Gastrocnemius medialis (tissue), 4 donors: ENCODE data around the gene NRTN. TPM values are rescaled to one million over a fixed set of nuclear protein-coding genes. Genes with fewer than 3 reads are reported as not detected.

Experiments used
- ATAC-seq, 2 donors: fragments of 150-250 bp; one replicate each; pipeline ENCODE4 v1.9.1; 2016
- DNase-seq, 2 donors: peaks; one replicate each; pipeline ENCODE4 v3.0.0-alpha.2; 2019
- H3K27ac ChIP-seq, 4 donors: fragments of 200-600 bp; sonication (generic); 1 replicate in 1 of 4; 2 replicates in 3 of 4; pipeline ENCODE4 v1.5.1; 2016 to 2018; ENCODE audit warnings: mild to moderate bottlenecking in 2 of 4, moderate library complexity in 1 of 4
- H3K27me3 ChIP-seq, 3 donors: fragments of 200-600 bp; sonication (generic) in 2 of 3; 1 replicate in 1 of 3; 2 replicates in 2 of 3; pipeline versions ENCODE4 v1.5.1 to v1.6.0; 2016 to 2019; ENCODE audit warnings: mild to moderate bottlenecking in 1 of 3, moderate library complexity in 1 of 3
- H3K36me3 ChIP-seq, 2 donors: fragments of 200-600 bp; sonication (generic) in 1 of 2; one replicate each; pipeline ENCODE4 v1.5.1; 2017 to 2018
- H3K4me1 ChIP-seq, 2 donors: fragments of 200-600 bp; sonication (generic) in 1 of 2; one replicate each; pipeline ENCODE4 v1.5.1; 2016 to 2017; ENCODE audit warnings: mild to moderate bottlenecking in 2 of 2
- H3K4me3 ChIP-seq, 4 donors: fragments of 200-600 bp; sonication (generic) in 3 of 4; 1 replicate in 1 of 4; 2 replicates in 3 of 4; pipeline ENCODE4 v1.5.1; 2016 to 2019; ENCODE audit warnings: mild to moderate bottlenecking in 2 of 4
- H3K9me3 ChIP-seq, 3 donors: fragments of 200-600 bp; sonication (generic) in 2 of 3; 1 replicate in 1 of 3; 2 replicates in 2 of 3; pipeline ENCODE4 v1.5.1; 2016 to 2019
- CTCF ChIP-seq, 5 experiments: fragments of 450-650 bp in 3 of 5; fragments of 200-600 bp in 2 of 5; sonication (generic) in 2 of 5; IDR thresholded peaks in 4 of 5; conservative IDR thresholded peaks in 1 of 5; 1 replicate in 4 of 5; 2 replicates in 1 of 5; pipeline ENCODE4 v1.5.1; 2016 to 2019; ENCODE audit warnings: antibody characterized with exemption in 5 of 5, mild to moderate bottlenecking in 3 of 5, moderate library complexity in 3 of 5
- POLR2A ChIP-seq, 2 donors: fragments of 450-650 bp; IDR thresholded peaks; one replicate each; pipeline ENCODE4 v1.6.1; 2017; ENCODE audit warnings: antibody characterized with exemption in 2 of 2, mild to moderate bottlenecking in 2 of 2, moderate library complexity in 2 of 2
- in situ Hi-C, 4 donors: fragments of 200-750 bp; cut with MboI; loops; one replicate each; pipeline versions ENCODE4 v1.15.0 to v1.8.0; 2017; ENCODE audit warnings: low sequenced_read_pairs in 4 of 4
- intact Hi-C: fragments of 100-400 bp; cut with DNase I; formaldehyde crosslinking; loops from one replicate; pipeline ENCODE4 v1.15.1; 2023; ENCODE audit warnings: low total_unique reads
- total RNA-seq, 4 donors: library from RNA; depleted of rRNA; stranded (reverse); fragments of >200 nt; gene quantifications; one replicate each; pipeline versions ENCODE4 v1.1.0 to v1.2.3, GENCODE V29; 2016

Gene NRTN
- total RNA-seq, 4 donors from 2014 or later, result not detected

DNA sequence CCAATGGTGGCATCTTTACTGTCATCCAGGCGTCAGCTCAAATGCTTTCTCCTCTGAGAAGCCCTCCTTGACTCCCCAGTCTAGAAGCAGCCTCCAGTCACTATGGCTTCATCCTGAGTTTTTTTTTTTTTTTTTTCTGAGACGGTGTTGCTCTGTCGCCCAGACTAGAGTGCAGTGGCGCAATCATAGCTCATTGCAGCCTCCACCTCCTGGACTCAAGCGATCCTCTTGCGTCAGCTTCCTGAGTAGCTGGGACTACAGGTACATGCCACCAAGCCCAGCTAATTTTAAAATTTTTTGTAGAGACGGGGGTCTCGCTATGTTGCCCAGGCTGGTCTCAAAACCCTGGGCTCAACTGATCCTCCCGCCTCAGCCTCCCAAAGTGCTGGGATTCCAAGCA, 4.2 kb downstream of the NRTN start:
- Histone ChIP-seq H3K4me1 (no peaks in the 10 kb centered on the region), H3K27me3 (peaks cover 17 to 29% (median 18%) of the 10 kb centered on the region in 3 donors), H3K4me3 (no peak overlapping the region), H3K27ac (no peak overlapping the region), H3K36me3 (no peaks in the 10 kb centered on the region), H3K9me3 (no peaks in the 10 kb centered on the region)
- in situ Hi-C loops (no loop called here), intact Hi-C loops (no loop called here)
- no peak for DNase-seq
- no peak for ATAC-seq
- TF ChIP-seq POLR2A (IDR thresholded peaks at IDR 0.05), result no peak
- no peak for TF ChIP-seq CTCF (IDR thresholded peaks at IDR 0.05 in 4 of 5, conservative IDR thresholded peaks at IDR 0.05 in 1 of 5)

DNA sequence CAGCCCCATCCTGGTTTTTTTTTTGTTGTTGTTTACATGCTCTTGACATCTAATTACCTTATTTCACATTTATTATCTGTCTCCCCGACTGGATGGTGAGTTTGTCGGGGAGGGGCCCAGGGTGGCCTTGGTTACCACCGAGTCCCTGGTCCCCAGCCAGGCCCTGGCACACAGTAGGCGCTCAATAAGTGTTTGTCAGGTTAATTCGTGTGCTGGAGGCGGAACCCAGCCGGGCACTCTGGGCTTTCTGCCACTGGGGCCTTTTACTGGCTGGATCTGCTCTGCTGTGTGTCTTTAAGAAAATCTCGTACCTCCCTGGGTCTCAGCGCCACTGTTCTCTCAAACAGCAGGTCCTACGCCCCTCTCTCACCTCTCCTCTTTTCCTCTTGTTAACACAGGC, 4.6 kb downstream of the NRTN start:
- TF ChIP-seq POLR2A (IDR thresholded peaks at IDR 0.05) (no peak), CTCF (IDR thresholded peaks at IDR 0.05 in 4 of 5, conservative IDR thresholded peaks at IDR 0.05 in 1 of 5) (no peak)
- intact Hi-C loops (no loop called here), in situ Hi-C loops (no loop called here)
- Histone ChIP-seq H3K4me3 (no peak overlapping the region), H3K36me3 (no peaks in the 10 kb centered on the region), H3K9me3 (no peaks in the 10 kb centered on the region), H3K27me3 (peaks cover 13 to 27% (median 16%) of the 10 kb centered on the region in 3 donors), H3K4me1 (no peaks in the 10 kb centered on the region), H3K27ac (no peak overlapping the region)
- DNase-seq (no peak), ATAC-seq (no peak)

- in situ Hi-C loops (no loop called here), intact Hi-C loops (no loop called here)
- Histone ChIP-seq H3K4me3 (no peak overlapping the region), H3K36me3 (no peaks in the 10 kb centered on the region), H3K27me3 (peaks cover 2 to 16% (median 14%) of the 10 kb centered on the region in 3 donors), H3K27ac (no peak overlapping the region), H3K9me3 (no peaks in the 10 kb centered on the region), H3K4me1 (no peaks in the 10 kb centered on the region)
- no peak for ATAC-seq
- TF ChIP-seq POLR2A (IDR thresholded peaks at IDR 0.05) (no peak), CTCF (IDR thresholded peaks at IDR 0.05 in 4 of 5, conservative IDR thresholded peaks at IDR 0.05 in 1 of 5) (no peak)
- no peak for DNase-seq
Observed at GRCh38 chr19:5811117-5811516, 6.2 kb downstream of the NRTN start.

DNA sequence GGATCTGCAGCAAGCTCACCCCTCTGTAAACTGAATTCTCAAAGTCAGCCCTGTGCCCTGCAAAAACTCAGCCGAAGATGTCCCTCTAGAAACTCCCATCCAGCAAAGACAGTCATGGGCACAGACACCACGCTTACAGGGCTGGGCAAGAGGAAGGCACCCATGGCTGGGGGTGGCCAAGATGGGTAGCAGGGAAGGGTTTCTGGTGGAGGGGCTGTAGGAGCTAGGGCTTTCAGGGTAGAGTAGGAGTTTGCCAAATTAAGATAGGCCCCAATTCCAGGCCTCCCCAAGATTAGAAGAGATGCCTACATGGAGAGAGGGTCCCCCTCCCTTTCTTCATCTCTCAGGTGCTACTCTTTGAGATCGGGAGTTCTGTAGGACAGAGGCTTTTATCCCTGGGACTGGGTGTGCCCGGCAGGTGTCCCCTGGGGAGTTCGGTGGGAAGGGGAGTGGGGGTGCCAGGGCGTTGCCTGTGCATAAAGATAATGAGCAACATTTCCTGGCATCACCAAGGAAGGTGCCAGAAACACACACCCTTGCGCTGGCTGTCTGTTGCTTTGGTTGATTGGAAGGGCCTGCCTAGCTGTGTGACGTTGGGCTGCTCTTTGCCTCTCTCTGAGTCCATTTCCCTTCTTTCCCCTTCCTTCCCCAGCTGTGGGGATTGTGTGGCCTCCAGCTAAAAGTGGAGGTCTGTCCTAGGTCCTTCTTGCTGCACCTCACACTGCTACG, 9.4 kb downstream of the NRTN start:
- H3K27ac ChIP-seq, result no peak overlapping the region
- H3K27me3 ChIP-seq, result peaks cover 9 to 18% (median 14%) of the 10 kb centered on the region in 3 donors
- no peak for ATAC-seq
- no peaks in the 10 kb centered on the region for H3K36me3 ChIP-seq
- intact Hi-C loops, result no loop called here
- H3K4me3 ChIP-seq, result no peak overlapping the region
- no peaks in the 10 kb centered on the region for H3K9me3 ChIP-seq
- TF ChIP-seq CTCF (IDR thresholded peaks at IDR 0.05 in 4 of 5, conservative IDR thresholded peaks at IDR 0.05 in 1 of 5) (no peak), POLR2A (IDR thresholded peaks at IDR 0.05) (no peak)
- in situ Hi-C loops, result no loop called here
- H3K4me1 ChIP-seq, result no peaks in the 10 kb centered on the region
- DNase-seq, result no peak

GRCh38 chr19:5814852-5815246, 10.0 kb downstream of the NRTN start:
- no peaks in the 10 kb centered on the region for H3K36me3 ChIP-seq
- peaks cover 13 to 18% (median 14%) of the 10 kb centered on the region in 3 donors for H3K27me3 ChIP-seq
- H3K4me3 ChIP-seq, result no peak overlapping the region
- in situ Hi-C loops (no loop called here), intact Hi-C loops (no loop called here)
- no peak overlapping the region for H3K27ac ChIP-seq
- ATAC-seq (no peak), DNase-seq (no peak)
- no peaks in the 10 kb centered on the region for H3K9me3 ChIP-seq
- TF ChIP-seq CTCF (IDR thresholded peaks at IDR 0.05 in 4 of 5, conservative IDR thresholded peaks at IDR 0.05 in 1 of 5), result no peak
- no peak for TF ChIP-seq POLR2A (IDR thresholded peaks at IDR 0.05)
- H3K4me1 ChIP-seq, result no peaks in the 10 kb centered on the region
